GM21717 (cell line): Measurements from ENCODE around the gene SLC25A45.

Experiments
- ATAC-seq: cut with Tn5 transposase; IDR thresholded peaks from one replicate; pipeline ENCODE4 v1.9.1; 2021; ENCODE audit warnings: mild to moderate bottlenecking, moderate library complexity; ENCODE audit not compliant: unreplicated experiment

SLC25A45 gene

DNA sequence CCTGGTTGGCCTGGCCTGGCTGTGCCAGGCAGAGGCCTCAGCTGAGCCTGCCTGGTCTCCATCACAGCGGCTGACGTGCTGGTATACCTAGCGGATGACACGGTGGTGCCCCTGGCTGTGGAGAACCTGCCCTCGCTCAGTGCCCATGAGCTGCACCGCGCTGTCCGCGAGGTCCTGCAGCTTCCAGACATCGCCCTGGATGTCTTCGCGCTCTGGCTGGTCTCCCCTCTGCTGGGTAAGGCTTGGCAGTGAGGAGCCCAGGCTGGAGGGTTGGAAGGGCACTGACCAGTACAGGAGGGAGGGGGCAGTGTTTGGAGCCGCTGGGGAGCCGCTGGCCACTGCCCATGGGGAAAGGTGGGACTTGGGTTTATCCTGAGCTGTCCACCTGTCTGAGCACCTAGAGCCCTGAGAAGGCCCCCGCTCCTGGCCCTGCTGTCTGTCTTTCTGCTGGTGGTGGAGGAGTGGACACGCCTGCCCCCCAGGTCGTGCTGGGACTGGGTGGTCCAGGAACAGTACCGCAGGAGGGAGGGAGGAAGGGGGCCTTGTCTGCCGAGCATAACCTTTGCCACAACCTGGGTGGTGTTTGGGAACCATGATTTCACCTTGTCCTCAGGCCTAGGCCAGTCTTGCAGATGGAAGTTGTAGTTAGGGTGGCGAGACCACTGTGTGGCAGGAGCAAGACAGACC, 7.0 kb upstream of the SLC25A45 start:
- no peak for ATAC-seq

DNA sequence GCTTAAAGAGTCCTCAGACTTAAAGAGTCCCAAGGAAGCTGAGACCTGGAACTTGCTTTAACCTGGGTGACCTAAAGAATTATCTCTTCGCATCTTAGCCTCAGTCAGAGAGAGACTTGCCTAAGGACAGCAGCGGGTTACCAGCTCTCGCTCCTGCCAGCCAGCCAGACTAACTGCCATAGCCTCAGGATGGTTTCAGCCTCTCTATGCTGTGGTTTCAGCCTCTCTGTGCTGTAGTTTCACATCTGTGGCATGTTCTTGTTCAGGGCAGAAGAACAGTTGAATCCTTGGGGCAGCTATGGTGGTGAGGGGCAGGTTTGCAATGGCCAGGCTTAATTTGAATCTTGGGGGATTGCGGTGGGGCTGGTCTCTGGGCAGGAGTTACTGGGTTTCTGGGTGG, 6.3 kb upstream of the SLC25A45 start:
- no peak for ATAC-seq

DNA sequence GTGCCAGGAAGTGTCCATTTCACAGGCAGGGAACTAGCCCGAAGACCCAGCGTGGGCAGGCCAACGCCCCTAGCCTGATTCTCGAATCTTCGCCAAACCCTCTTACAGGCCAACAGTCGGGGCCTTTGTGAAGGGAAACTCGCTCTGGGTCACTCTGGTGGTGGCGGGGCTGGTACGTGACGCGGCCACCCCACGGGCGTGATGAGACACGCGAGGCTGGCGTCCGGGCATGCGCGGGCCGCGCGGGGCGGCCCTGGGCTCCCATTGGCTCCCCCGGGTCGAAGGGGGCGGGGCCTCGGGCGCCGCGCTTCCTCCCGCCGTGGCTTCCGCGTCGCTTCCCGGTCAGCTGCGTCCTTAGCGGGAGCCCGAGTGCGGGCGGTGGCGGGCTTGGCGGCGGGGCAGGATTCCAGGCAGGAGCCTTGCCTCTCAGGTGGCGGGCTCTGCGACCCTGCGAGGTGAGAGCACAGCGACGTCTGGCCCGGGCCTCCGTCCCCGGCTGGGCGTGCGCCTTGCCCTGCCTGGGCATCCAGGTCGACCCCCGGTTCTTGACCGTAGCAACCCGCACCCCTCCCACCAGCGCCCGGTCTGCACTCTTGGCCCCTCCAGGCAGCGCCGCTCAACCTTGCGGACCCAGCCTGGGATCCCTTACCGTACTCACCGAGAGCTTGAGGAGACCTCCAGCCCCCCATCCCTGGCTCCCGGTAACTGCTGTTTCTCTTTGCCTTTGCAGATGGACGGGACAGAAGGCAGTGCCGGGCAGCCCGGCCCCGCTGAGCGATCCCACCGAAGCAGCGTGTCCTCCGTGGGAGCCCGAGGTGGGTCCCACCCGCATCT, 4.1 kb upstream of the SLC25A45 start, which contains the start of gene FRMD8:
FRMD8 (plus strand) TSS at position 331 of the 834 bp plus-strand sequence; CDS start at position 731, 400 bp downstream.
- ATAC-seq = no peak

DNA sequence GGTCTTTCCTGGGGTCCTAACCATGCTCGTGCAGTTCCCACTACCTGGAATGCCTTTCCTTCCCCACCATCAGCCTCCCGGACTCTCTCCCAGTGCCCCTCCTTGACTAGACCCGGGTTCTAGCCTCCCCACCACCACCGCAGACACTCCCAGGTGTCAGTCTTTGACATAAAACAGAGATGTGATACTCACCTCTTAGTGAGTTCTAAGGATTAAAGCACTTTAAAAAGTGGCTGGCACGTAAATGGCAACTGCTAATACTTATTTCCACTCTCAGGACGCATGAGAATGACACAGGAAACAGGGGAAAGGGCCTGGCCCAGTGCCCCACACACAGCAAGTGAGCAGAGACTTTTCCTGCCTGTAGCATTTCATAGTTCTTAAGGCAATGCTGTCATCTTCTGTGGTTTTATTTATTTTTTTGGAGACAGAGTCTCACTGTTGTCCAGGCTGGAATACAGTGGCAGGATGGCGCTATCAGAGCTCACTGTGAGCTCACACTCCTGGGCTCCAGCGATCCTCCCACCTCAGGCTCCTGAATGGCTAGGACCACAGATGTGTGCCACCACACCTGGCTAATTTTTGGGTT, 1.9 kb upstream of the SLC25A45 start:
- ATAC-seq = no peak

DNA sequence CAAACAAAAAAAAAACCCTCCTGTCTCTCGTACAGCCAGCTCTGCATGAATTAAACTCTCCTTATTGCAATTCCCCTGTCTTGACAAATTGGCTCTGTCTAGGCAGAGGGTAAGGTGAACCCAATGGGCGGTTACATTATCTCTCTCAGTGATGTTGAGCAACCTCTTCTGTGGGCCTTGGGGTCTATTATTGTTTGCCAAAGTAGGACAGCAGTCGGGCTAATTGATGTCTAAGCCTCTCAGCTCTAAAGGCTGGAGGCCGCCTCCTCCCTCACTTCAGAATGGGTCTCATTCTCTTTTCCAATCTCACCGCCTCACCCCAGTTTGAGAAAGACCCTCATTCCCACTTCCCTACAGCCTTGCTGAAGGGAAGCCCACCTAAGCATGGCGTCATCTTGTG, 1.3 kb upstream of the SLC25A45 start:
- ATAC-seq = no peak

DNA sequence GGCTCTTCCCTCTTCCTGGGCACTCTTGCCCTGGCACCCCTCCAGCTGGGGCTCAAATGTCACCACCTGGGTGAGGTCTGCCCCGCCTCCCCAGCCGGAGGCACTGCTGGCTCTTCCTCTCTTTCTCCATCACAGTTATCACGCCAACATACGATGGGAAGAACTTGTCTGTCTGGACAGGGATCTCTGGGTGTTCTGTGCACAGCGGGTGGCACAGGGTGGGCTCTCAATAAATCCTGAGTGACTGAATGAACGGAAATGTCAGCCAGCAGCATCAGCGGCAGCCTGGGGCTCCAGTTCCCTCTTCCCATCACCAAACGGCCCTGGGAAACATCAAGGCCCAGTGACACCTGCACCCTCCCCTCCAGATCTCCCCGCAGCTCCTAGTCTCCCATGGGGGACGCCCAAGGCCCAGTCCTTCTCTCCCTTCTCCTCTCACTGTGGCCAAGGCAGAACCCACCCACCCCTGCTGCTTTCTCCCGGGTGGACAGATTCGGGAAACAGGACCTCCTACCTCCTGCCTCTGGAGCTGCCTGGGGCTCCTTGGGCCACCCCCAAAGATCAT, 440 bp upstream of the SLC25A45 start:
- no peak for ATAC-seq

DNA sequence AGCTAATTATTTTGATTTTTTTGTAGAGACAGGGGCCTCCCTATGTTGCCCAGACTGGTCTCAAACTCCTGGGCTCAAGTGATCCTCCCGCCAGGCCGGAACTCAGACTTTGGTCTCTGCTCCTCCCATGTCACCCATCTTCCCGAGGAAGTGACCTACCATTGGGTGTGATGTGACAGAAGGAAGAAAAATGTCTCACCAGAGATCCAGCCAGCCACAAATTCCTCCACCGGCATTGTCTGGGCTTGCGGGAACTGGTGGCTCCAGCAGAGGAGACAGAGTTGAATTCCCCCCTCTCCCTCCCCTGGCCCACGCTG, 772 bp downstream of the SLC25A45 start:
- ATAC-seq = no peak

DNA sequence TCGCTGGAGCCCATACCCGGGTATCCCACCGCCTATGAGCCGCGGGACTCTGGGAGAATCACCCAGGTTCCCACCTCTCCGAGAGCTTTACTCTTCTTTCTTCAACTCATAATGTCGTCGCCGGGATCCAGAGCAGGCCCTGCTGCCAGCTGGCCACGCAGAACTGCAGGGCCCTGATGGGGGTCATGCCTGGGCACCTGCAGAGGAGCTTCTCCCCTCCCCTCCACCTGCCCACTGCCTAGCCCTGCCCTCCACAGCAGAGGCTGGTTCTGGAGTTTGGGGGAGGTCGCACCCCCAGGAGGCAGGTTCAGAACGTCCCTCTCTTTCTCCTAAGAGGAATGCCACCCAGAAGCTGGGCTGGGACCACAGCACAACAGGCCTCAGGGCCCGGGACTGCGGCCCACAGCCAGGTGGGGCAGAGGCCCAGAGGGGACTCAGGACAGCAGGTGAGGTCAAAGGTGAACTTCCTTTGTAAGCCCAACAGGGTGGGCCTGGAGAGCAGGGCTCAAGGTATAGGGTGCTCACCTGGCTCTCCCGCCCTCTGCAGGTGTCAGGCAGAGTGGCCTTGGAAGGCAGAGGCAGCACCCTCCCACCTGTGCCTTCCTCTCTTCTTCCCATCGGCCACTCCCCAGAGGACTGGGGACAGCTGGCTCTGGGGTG, 1.9 kb downstream of the SLC25A45 start:
- ATAC-seq = no peak

DNA sequence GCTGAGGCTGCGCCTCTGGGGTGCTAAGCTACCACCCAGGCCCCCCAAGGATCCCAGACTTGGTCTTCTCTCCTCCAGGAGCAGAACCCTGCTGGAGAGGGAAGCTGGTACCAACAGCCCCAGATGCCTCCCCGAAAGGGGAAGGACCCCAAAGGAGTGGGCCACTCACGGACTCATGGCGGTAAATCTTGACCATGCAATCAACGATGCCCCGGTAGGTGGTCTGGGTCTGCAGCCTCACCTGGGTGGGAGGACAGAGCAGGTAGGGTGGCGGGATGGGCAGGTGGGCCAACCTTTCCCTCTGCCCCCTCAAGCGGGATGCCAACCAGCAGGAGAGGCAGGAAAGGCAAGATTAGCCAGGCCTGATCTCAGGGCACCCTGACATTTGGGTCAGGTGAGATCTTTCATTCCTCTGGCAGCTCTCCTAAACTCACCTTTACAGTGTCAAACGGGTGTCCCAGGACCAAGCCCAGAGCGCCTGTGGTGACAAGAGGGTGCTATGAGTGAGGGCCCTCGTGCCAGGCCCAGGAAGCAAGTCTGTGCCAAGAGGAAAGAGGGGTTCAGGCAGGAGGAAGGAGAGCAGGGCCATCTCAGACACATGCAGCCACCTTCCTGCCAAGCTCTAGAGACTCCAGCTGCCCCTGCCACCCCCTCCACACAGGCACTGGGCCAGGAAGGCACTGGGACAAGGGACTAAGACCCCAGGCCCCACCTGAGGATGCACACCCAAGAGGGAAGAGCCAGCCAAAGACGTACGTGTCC, 2.6 kb downstream of the SLC25A45 start:
- ATAC-seq = no peak

DNA sequence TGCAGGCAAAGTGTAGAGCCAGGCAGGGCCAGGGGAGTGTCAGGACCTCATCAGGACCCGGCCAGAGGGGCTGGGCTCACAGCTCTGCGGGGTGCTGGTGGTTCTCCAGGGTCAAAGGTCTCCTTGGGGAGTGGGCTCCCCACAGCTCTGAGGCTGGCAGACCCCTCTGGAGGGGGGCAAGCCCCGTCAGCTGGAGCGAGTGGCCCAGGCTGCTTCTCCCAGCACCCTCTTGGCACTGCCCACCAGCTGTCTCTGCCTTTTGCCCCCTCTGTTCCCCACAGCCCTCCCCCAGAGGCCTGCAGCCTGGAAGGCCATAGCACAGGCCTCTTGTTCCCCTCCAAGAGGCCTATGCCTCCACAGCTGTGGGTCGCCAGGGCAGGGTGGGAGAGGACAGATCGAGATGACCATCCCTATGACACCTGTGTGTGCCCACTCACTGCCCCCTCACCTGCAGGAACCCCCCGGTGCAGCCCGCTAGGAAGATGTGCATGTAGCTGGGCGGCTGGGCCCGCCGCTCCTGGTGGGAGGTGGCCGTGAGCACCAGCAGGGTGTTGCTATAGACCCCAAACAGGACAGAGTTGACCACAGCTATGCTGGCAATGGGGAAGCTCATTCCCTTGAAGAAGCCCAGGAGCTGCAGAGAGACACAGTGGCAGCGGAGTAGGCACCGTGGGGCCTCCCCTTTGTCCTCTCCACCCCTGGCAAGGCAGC, 3.4 kb downstream of the SLC25A45 start:
- ATAC-seq = no peak

DNA sequence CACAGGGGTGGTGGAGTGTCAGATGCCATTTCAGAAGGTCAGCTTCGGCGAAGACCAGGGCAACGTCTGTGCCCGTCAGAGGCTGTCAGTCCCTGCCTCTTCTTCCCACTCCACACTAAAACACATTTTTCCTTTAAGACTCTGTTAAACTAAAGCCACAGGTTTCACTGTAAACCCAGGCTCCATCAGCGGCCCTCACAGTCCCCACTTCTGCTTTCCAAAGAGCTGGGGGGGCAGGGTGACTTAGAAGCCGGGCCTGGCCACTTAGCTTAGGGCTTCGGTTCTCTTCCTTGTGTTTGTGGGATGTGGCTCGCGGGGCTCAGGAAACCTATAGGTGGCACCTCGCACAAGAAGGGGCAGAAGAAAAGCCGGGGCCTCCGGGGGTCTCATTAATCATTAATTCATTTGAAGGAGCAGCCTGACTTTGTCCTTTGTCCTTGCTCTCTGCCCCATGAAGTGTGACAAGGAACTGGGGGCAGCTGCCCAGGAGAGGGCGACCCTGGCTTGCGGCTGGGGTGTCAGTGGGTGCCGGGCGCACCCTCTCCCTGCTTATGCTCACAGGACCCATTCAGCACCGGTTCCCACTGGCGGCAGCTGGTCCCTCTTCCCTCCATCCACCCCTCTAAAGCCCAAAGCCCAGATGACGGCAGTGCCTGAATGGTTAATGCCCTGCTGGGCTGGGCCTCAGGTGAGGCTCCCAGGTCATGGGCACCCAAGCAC, 4.1 kb downstream of the SLC25A45 start:
- ATAC-seq = no peak

DNA sequence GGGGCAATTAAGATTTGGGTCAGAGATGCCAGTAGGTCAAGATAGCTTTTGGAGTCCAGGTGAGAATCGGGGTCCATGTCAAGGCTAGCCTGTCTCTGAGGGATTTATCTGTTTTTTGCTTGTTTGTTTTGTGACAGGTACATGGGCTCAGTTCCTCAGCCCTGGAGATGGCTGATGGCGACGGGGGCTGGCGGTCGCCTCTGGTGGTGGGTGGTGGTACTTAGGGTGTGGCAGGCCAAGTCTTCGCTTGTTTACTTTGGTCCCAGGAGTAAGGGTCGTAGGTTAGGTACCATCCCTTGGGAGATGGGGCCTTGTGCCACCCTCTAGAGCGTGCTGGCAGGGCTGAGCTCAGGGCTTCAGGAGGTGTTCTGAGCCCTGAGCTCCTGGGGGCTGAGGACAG, 4.7 kb downstream of the SLC25A45 start:
- no peak for ATAC-seq

DNA sequence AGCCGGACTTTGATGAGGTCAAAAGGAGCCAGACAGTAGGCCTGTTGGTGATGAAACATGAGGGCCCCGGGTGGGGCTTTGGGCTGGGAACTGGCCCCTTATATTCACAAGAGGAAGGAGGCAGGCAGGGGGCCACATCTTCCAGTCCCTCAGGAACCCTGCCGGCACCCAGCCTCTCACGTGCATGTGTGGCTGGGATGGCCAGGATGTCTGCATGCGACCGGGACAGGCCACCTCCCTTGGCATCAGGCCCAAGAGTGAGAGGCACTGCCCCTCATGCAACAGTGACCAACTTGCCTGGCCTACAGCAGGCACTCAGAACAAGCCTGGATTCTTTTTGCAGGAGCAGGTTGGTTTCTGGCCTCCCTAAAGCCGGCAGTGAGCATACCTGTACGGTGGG, 5.4 kb downstream of the SLC25A45 start:
- ATAC-seq = no peak

DNA sequence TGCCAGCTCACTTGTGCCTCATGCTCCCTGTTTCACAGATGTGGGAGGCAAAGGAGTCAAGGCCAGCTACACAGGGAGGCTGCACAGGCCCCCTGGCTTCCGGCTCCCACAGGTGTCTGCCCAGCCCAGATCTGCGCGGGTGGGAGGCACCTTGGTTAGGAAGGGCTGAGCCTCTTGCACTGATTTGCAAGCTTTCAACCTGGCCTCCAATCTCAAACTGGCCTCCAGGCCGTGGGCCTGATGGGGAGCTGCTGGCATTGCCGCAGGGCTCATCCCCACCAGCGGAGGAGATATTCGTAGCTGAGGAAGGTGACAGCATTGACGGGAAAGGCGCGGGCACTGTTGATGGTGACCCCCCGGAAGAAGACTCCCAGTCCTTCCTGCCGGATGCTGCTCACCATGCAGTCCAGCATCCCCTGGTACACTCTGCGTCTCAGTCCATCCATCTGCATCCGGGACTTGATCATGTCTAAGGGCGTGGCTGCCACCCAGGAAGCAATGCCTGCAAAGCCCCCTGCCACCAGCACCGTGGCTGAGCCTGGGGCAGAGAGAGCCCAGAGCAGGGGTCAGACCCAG, 6.2 kb downstream of the SLC25A45 start:
- ATAC-seq = no peak

DNA sequence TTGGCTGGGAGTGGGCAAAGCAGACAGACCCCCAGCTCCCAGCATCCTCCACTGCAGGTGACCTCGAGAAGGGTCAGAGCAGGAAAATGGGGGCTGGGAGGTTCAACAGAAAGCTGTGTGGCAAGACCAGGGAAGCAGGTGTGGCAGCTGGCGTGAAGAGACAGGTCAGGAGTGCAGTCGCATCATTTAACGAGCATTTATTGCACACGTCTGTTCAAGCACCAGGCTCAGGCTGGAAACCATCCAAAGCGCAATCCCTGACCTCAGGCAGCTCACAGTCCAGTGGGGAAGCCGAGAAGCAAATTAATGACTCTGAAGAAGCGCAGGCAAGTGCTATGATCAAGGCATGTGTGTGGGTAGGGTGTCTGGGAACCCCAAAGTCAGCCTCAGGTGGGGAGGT, 7.4 kb downstream of the SLC25A45 start:
- ATAC-seq = no peak

DNA sequence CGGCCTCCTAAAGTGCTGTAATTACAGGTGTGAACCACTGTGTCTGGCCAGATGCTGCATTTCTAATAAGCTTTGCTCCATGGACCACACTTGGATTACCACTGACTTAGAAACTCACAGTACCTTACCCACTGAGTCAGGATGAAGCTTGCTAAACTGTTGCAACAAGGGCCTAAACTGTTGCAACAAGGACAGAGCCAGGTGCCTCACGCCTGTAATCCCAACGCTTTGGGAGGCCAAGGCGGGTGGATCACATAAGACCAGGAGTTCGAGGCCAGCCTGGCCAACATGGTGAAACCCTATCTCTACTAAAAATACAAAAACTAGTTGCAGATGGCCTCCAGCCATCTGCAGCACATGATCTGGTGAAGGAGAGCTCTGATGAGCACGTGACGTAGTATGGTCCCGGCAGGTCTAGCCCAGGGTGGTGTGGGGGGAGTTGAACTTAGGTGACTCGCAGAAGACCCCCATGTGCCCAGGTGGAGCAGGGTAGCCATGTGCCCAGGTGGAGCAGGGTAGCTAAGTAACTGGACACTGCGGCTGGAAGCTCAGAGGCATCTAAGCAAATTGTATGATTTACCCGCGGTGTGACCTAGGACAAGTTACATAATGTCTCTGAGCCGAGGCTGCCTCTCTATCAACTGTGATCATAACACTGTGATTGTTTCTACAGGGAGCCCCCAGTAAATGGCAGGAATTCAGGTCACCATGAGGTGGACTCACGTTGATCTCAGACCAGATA, 8.4 kb downstream of the SLC25A45 start:
- no peak for ATAC-seq

DNA sequence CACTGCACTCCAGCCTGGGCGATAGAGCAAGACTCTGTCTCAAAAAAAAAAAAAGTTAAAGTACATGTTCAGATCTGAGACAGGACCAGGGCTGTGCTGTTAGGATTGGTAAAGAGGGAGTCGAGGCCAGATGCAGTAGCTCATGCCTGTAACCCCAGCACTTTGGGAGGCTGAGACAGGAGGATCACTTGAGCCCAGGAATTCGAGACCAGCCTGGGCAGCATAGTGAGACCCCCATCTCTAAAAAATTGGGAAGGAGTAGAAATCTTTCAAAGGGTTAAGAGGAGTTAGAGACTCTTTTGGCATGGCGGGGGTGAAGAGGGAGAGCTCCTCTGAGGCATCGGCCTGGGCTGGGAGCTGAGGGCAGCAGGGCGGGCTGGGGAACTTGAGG, 11.8 kb downstream of the SLC25A45 start:
- no peak for ATAC-seq

DNA sequence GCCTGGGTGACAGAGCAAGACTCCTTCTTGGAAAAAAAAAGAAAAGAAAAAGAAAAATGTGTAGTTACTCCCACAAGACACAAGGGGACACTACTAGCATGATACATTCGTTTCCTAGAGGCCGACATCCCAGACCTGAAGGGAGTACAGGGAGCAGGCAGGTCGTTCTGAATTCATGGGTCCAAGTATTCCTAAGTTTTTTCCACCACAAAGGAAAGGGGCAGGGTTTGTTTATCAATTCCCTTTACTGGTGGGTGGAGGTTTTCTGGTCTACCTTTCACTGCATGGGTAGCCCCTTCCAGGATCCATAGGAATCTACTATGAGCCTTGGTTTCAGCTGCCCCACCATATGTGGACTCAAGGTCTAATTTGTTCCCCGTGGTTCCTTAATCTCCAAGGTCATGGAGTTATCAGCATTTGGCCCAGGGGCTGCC, 16.1 kb downstream of the SLC25A45 start:
- ATAC-seq = no peak
